Fibroblast of lung (primary cell): Measurements from ENCODE around the gene UIMC1. TPM values are rescaled to one million over a fixed set of nuclear protein-coding genes. Genes with fewer than 3 reads are reported as not detected.

Experiments
- DNase-seq, 2 donors: peaks; one replicate each; pipeline versions ENCODE4 v3.0.0 to v3.0.0-alpha.2; 2010; ENCODE audit warnings: low read depth in 2 of 2
- H2AFZ ChIP-seq: 2 replicates; pipeline ENCODE4 v1.5.1; 2012; ENCODE audit warnings: low read length, control low read depth, inconsistent platforms
- H3K27ac ChIP-seq: 2 replicates; pipeline ENCODE4 v1.5.1; 2011; ENCODE audit warnings: low read length, control low read depth; ENCODE audit not compliant: insufficient read depth
- H3K27me3 ChIP-seq: 2 replicates; pipeline ENCODE4 v1.5.1; 2011; ENCODE audit warnings: mild to moderate bottlenecking, low read length; ENCODE audit not compliant: control insufficient read depth, insufficient read depth
- H3K36me3 ChIP-seq: 2 replicates; pipeline ENCODE4 v1.5.1; 2011; ENCODE audit warnings: low read length; ENCODE audit not compliant: control insufficient read depth, insufficient read depth
- H3K4me1 ChIP-seq: 2 replicates; pipeline ENCODE4 v1.5.1; 2011; ENCODE audit warnings: low read length; ENCODE audit not compliant: control insufficient read depth, insufficient read depth; ENCODE audit errors: extremely low read depth
- H3K4me2 ChIP-seq: 2 replicates; pipeline ENCODE4 v1.5.1; 2011; ENCODE audit warnings: low read length, control low read depth; ENCODE audit not compliant: insufficient read depth; ENCODE audit errors: extremely low read depth
- H3K4me3 ChIP-seq, 4 experiments: fragments of 200-600 bp in 1 of 4; sonication (generic) in 1 of 4; replicated peaks in 1 of 4; 2 replicates each; pipeline ENCODE4 v1.5.1; 2011 to 2016; ENCODE audit warnings: low read length in 4 of 4, low read depth in 3 of 4, mild to moderate bottlenecking in 3 of 4, control low read depth in 2 of 4, inconsistent platforms in 1 of 4, mixed read lengths in 1 of 4; ENCODE audit not compliant: insufficient read depth in 1 of 4; ENCODE audit errors: control extremely low read depth in 1 of 4
- H3K79me2 ChIP-seq: 2 replicates; pipeline ENCODE4 v1.5.1; 2012; ENCODE audit warnings: mild to moderate bottlenecking, low read length, inconsistent platforms; ENCODE audit not compliant: control insufficient read depth, insufficient read depth
- H3K9ac ChIP-seq: 2 replicates; pipeline ENCODE4 v1.5.1; 2011; ENCODE audit warnings: mild to moderate bottlenecking, low read length, control low read depth; ENCODE audit not compliant: insufficient read depth
- H3K9me3 ChIP-seq: 2 replicates; pipeline ENCODE4 v1.5.1; 2012; ENCODE audit warnings: low read depth, low read length; ENCODE audit not compliant: control insufficient read depth, insufficient read depth
- H4K20me1 ChIP-seq: 2 replicates; pipeline ENCODE4 v1.5.1; 2011; ENCODE audit warnings: low read length; ENCODE audit not compliant: control insufficient read depth, insufficient read depth; ENCODE audit errors: extremely low read depth
- CTCF ChIP-seq, 2 donors: IDR thresholded peaks in 1 of 2; conservative IDR thresholded peaks in 1 of 2; 1 replicate in 1 of 2; 2 replicates in 1 of 2; pipeline ENCODE4 v1.5.1; 2011 to 2012; ENCODE audit warnings: low read length in 2 of 2, control low read depth in 1 of 2, inconsistent platforms in 1 of 2, low read depth in 1 of 2, mild to moderate bottlenecking in 1 of 2
- EZH2 ChIP-seq: IDR thresholded peaks from 2 replicates; pipeline ENCODE4 v1.5.1; 2012; ENCODE audit warnings: low read length, control low read depth, mild to moderate bottlenecking; ENCODE audit errors: missing control alignments
- polyA plus RNA-seq, 2 donors: library from polyadenylated mRNA; depleted of rRNA in 1 of 2; stranded (reverse) in 1 of 2; unstranded in 1 of 2; fragments of >200 nt; gene quantifications; 2 replicates each; pipeline ENCODE4 v1.2.1, GENCODE V29; 2011 to 2012; ENCODE audit warnings: missing spikeins in 1 of 2
- total RNA-seq: library from RNA; depleted of rRNA; stranded (reverse); fragments of >200 nt; gene quantifications from 2 replicates; pipeline ENCODE4 v1.2.1, GENCODE V29; 2014

Gene UIMC1
- total and polyA plus RNA-seq, 2 donors (not counting 1 experiment from before 2014, with no cell fraction given) = 19.4 to 36.7 TPM

DNA sequence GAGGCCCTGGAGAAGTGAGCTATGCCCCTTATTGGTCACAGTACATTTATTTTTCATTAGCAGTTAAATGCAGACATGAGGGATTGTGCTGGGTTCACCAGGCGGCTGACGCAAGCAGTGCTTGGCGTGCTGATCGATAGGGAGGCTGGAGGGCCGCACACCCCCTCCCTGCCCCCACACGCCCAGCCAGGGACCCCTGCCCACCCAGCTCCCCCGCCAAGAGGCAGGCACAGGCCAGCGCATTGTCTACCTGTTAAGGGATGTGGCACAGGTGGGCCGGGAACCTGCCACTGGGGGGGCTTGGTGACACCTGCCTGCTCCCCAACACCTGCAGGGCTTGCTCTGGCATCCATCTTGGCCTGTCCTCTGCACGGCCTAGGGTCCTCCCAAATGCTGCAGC is 146.7 kb downstream of the UIMC1 start:
- Histone ChIP-seq H3K27me3 (no peaks in the 10 kb centered on the region), H3K36me3 (no peaks in the 10 kb centered on the region), H3K4me2 (no peak overlapping the region), H4K20me1 (no peaks in the 10 kb centered on the region), H3K9ac (no peak overlapping the region), H3K9me3 (no peaks in the 10 kb centered on the region), H3K27ac (no peak overlapping the region), H3K4me1 (no peaks in the 10 kb centered on the region), H3K4me3 (no peak overlapping the region), H3K79me2 (no peaks in the 10 kb centered on the region), H2AFZ (no peak overlapping the region)
- TF ChIP-seq CTCF (conservative IDR thresholded peaks at IDR 0.05 in 1 of 2, IDR thresholded peaks at IDR 0.05 in 1 of 2; ENCODE audit: low read depth in 1 of 2, low read length in 2 of 2) (no peak), EZH2 (no peak)
- DNase-seq = no peak

DNA sequence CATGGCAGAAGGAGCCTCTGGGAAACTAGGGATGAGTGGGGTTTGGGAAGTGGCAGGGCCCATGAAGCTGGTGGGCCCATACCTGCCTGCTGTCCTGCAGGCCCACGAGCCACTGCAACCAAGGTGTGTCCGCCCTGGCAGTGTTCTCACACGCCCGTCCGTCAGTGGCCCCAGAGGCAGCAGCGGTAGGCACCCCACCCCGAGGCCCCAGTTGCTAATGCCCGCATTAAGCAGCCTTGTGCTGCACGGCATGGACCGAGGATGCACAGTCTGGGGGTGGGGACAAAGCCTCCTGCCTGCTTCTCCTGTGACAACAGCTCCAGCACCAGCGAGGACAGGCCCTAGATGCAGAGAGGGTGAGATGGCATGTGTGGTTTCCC is 148.7 kb downstream of the UIMC1 start:
- Histone ChIP-seq H3K79me2 (no peaks in the 10 kb centered on the region), H3K4me2 (no peak overlapping the region), H3K27ac (no peak overlapping the region), H3K27me3 (no peaks in the 10 kb centered on the region), H4K20me1 (no peaks in the 10 kb centered on the region), H3K9me3 (no peaks in the 10 kb centered on the region), H3K4me3 (no peak overlapping the region), H3K4me1 (no peaks in the 10 kb centered on the region), H3K9ac (no peak overlapping the region), H2AFZ (no peak overlapping the region), H3K36me3 (no peaks in the 10 kb centered on the region)
- no peak for DNase-seq
- TF ChIP-seq CTCF (conservative IDR thresholded peaks at IDR 0.05 in 1 of 2, IDR thresholded peaks at IDR 0.05 in 1 of 2; ENCODE audit: low read depth in 1 of 2, low read length in 2 of 2) (no peak), EZH2 (no peak)

DNA sequence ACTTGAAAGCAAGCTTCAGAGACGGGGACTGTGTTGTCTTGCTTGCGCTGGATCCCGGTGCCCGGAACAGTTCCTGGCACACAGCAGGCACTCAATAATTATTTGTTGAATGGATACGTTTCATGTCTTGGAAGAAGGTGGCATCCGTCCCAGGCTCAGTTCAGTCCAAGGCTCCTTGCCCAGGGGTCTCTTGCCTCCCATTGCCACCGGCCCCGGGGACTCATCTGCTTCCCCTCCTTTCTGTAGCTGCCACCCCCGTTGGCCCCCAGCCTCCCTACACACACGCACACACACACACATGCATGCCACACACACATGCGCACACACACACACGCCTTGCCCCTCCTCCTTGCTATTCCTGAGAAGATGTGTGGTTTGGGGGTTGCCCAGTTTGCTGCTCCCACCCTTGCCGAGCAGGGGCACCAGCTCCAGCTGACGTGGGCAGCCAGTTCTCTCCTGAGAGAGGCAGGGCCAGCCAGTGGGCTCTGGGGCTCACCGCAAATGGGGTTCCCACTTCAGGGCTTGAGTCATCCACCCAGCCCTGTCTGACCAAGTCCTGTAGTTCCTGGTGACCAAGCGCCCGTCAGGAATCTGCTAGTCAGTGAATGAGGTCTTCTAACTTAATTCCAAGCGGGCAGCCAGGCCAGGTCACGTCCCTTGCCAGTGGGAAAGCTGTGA is 149.2 kb downstream of the UIMC1 start:
- TF ChIP-seq EZH2 (no peak), CTCF (conservative IDR thresholded peaks at IDR 0.05 in 1 of 2, IDR thresholded peaks at IDR 0.05 in 1 of 2; ENCODE audit: low read depth in 1 of 2, low read length in 2 of 2) (no peak)
- no peaks in the 10 kb centered on the region for H3K27me3 ChIP-seq

More for the DNA sequence above, 149.2 kb downstream of the UIMC1 start:
- no peaks in the 10 kb centered on the region for H3K9me3 ChIP-seq
- H4K20me1 ChIP-seq = no peaks in the 10 kb centered on the region
- no peaks in the 10 kb centered on the region for H3K79me2 ChIP-seq
- H3K36me3 ChIP-seq = no peaks in the 10 kb centered on the region
- no peak overlapping the region for H3K4me3 ChIP-seq
- H2AFZ ChIP-seq = no peak overlapping the region
- DNase-seq = no peak
- H3K4me1 ChIP-seq = no peaks in the 10 kb centered on the region
- no peak overlapping the region for H3K27ac ChIP-seq
- H3K9ac ChIP-seq = no peak overlapping the region
- no peak overlapping the region for H3K4me2 ChIP-seq
